ENCODE results near the gene PLEKHM3.
"Not testable (repeated sequence)": the region's sequence is repeated elsewhere in the genome, so short reads cannot be mapped to it uniquely, and the experiment has no call there.

The PLEKHM3 gene

GRCh38 chr2:207950761-207951114 lies 74.6 kb downstream of the PLEKHM3 start:
- Histone ChIP-seq H2AFZ (ENCODE audit: low read length, unreplicated experiment) (no peak overlapping the region), H3K79me2 (ENCODE audit: control insufficient read depth, insufficient read depth, low read length, unreplicated experiment) (no peaks in the 10 kb centered on the region), H3K27ac (ENCODE audit: low read depth, low read length) (no peak overlapping the region), H3K4me1 (ENCODE audit: control insufficient read depth, insufficient read depth, low read length, unreplicated experiment) (no peaks in the 10 kb centered on the region), H3K36me3 (ENCODE audit: insufficient read depth, low read length) (no peaks in the 10 kb centered on the region), H3K4me3 (ENCODE audit: low read depth, low read length) (no peak overlapping the region), H3K27me3 (ENCODE audit: insufficient read depth, low read length) (no peaks in the 10 kb centered on the region)

GRCh38 chr2:207950063-207950760 lies 75.1 kb downstream of the PLEKHM3 start:
- no peaks in the 10 kb centered on the region for H3K4me1 ChIP-seq (ENCODE audit: control insufficient read depth, insufficient read depth, low read length, unreplicated experiment)
- no peak overlapping the region for H3K27ac ChIP-seq (ENCODE audit: low read depth, low read length)
- no peaks in the 10 kb centered on the region for H3K36me3 ChIP-seq (ENCODE audit: insufficient read depth, low read length)

GRCh38 chr2:207949245-207949644 lies 76.1 kb downstream of the PLEKHM3 start:
- H3K4me3 ChIP-seq (ENCODE audit: low read depth, low read length); H3K27me3 ChIP-seq (ENCODE audit: insufficient read depth, low read length); H3K79me2 ChIP-seq (ENCODE audit: control insufficient read depth, insufficient read depth, low read length, unreplicated experiment); H3K4me1 ChIP-seq (ENCODE audit: control insufficient read depth, insufficient read depth, low read length, unreplicated experiment); H3K27ac ChIP-seq (ENCODE audit: low read depth, low read length); H3K36me3 ChIP-seq (ENCODE audit: insufficient read depth, low read length); H2AFZ ChIP-seq (ENCODE audit: low read length, unreplicated experiment): not testable (repeated sequence)

More at GRCh38 chr2:207950063-207950760, 75.1 kb downstream of the PLEKHM3 start:
- no peaks in the 10 kb centered on the region for H3K79me2 ChIP-seq (ENCODE audit: control insufficient read depth, insufficient read depth, low read length, unreplicated experiment)
- no peaks in the 10 kb centered on the region for H3K27me3 ChIP-seq (ENCODE audit: insufficient read depth, low read length)
- H3K4me3 ChIP-seq (ENCODE audit: low read depth, low read length): no peak overlapping the region
- no peak overlapping the region for H2AFZ ChIP-seq (ENCODE audit: low read length, unreplicated experiment)

GRCh38 chr2:207944979-207945600 lies 80.2 kb downstream of the PLEKHM3 start:
- H3K4me3 ChIP-seq (ENCODE audit: low read depth, low read length): no peak overlapping the region
- H3K79me2 ChIP-seq (ENCODE audit: control insufficient read depth, insufficient read depth, low read length, unreplicated experiment): no peaks in the 10 kb centered on the region
- no peaks in the 10 kb centered on the region for H3K36me3 ChIP-seq (ENCODE audit: insufficient read depth, low read length)
- no peak overlapping the region for H2AFZ ChIP-seq (ENCODE audit: low read length, unreplicated experiment)
- no peak overlapping the region for H3K27ac ChIP-seq (ENCODE audit: low read depth, low read length)
- H3K4me1 ChIP-seq (ENCODE audit: control insufficient read depth, insufficient read depth, low read length, unreplicated experiment): no peaks in the 10 kb centered on the region
- no peaks in the 10 kb centered on the region for H3K27me3 ChIP-seq (ENCODE audit: insufficient read depth, low read length)

GRCh38 chr2:207944334-207944733 lies 81.0 kb downstream of the PLEKHM3 start:
- no peaks in the 10 kb centered on the region for H3K79me2 ChIP-seq (ENCODE audit: control insufficient read depth, insufficient read depth, low read length, unreplicated experiment)
- H3K27ac ChIP-seq (ENCODE audit: low read depth, low read length): no peak overlapping the region
- no peaks in the 10 kb centered on the region for H3K4me1 ChIP-seq (ENCODE audit: control insufficient read depth, insufficient read depth, low read length, unreplicated experiment)
- no peaks in the 10 kb centered on the region for H3K27me3 ChIP-seq (ENCODE audit: insufficient read depth, low read length)
- H3K36me3 ChIP-seq (ENCODE audit: insufficient read depth, low read length): no peaks in the 10 kb centered on the region
- H2AFZ ChIP-seq (ENCODE audit: low read length, unreplicated experiment): no peak overlapping the region
- no peak overlapping the region for H3K4me3 ChIP-seq (ENCODE audit: low read depth, low read length)

GRCh38 chr2:207939342-207940108 lies 85.8 kb downstream of the PLEKHM3 start:
- H3K27ac ChIP-seq (ENCODE audit: low read depth, low read length): no peak overlapping the region
- no peaks in the 10 kb centered on the region for H3K79me2 ChIP-seq (ENCODE audit: control insufficient read depth, insufficient read depth, low read length, unreplicated experiment)
- no peaks in the 10 kb centered on the region for H3K4me1 ChIP-seq (ENCODE audit: control insufficient read depth, insufficient read depth, low read length, unreplicated experiment)
- H3K27me3 ChIP-seq (ENCODE audit: insufficient read depth, low read length): no peaks in the 10 kb centered on the region
- no peak overlapping the region for H3K4me3 ChIP-seq (ENCODE audit: low read depth, low read length)
- H2AFZ ChIP-seq (ENCODE audit: low read length, unreplicated experiment): no peak overlapping the region
- no peaks in the 10 kb centered on the region for H3K36me3 ChIP-seq (ENCODE audit: insufficient read depth, low read length)

- Histone ChIP-seq H3K27ac (ENCODE audit: low read depth, low read length) (no peak overlapping the region), H3K36me3 (ENCODE audit: insufficient read depth, low read length) (no peaks in the 10 kb centered on the region), H3K4me1 (ENCODE audit: control insufficient read depth, insufficient read depth, low read length, unreplicated experiment) (no peaks in the 10 kb centered on the region), H2AFZ (ENCODE audit: low read length, unreplicated experiment) (no peak overlapping the region), H3K4me3 (ENCODE audit: low read depth, low read length) (no peak overlapping the region), H3K27me3 (ENCODE audit: insufficient read depth, low read length) (no peaks in the 10 kb centered on the region), H3K79me2 (ENCODE audit: control insufficient read depth, insufficient read depth, low read length, unreplicated experiment) (no peaks in the 10 kb centered on the region)
Observed at GRCh38 chr2:207938886-207939285, 86.4 kb downstream of the PLEKHM3 start.

GRCh38 chr2:207938415-207938814 lies 86.9 kb downstream of the PLEKHM3 start:
- Histone ChIP-seq H3K4me1 (ENCODE audit: control insufficient read depth, insufficient read depth, low read length, unreplicated experiment) (no peaks in the 10 kb centered on the region), H3K27ac (ENCODE audit: low read depth, low read length) (no peak overlapping the region), H3K4me3 (ENCODE audit: low read depth, low read length) (no peak overlapping the region), H2AFZ (ENCODE audit: low read length, unreplicated experiment) (no peak overlapping the region), H3K27me3 (ENCODE audit: insufficient read depth, low read length) (no peaks in the 10 kb centered on the region), H3K36me3 (ENCODE audit: insufficient read depth, low read length) (no peaks in the 10 kb centered on the region), H3K79me2 (ENCODE audit: control insufficient read depth, insufficient read depth, low read length, unreplicated experiment) (no peaks in the 10 kb centered on the region)

GRCh38 chr2:207937823-207938222 lies 87.5 kb downstream of the PLEKHM3 start:
- Histone ChIP-seq H3K4me1 (ENCODE audit: control insufficient read depth, insufficient read depth, low read length, unreplicated experiment) (no peaks in the 10 kb centered on the region), H3K79me2 (ENCODE audit: control insufficient read depth, insufficient read depth, low read length, unreplicated experiment) (no peaks in the 10 kb centered on the region), H3K27me3 (ENCODE audit: insufficient read depth, low read length) (no peaks in the 10 kb centered on the region), H3K4me3 (ENCODE audit: low read depth, low read length) (no peak overlapping the region), H3K36me3 (ENCODE audit: insufficient read depth, low read length) (no peaks in the 10 kb centered on the region), H3K27ac (ENCODE audit: low read depth, low read length) (no peak overlapping the region), H2AFZ (ENCODE audit: low read length, unreplicated experiment) (no peak overlapping the region)

- H3K36me3 ChIP-seq (ENCODE audit: insufficient read depth, low read length): no peaks in the 10 kb centered on the region
- no peaks in the 10 kb centered on the region for H3K27me3 ChIP-seq (ENCODE audit: insufficient read depth, low read length)
- H3K27ac ChIP-seq (ENCODE audit: low read depth, low read length): no peak overlapping the region
- no peak overlapping the region for H2AFZ ChIP-seq (ENCODE audit: low read length, unreplicated experiment)
- H3K4me3 ChIP-seq (ENCODE audit: low read depth, low read length): no peak overlapping the region
- H3K79me2 ChIP-seq (ENCODE audit: control insufficient read depth, insufficient read depth, low read length, unreplicated experiment): no peaks in the 10 kb centered on the region
- no peaks in the 10 kb centered on the region for H3K4me1 ChIP-seq (ENCODE audit: control insufficient read depth, insufficient read depth, low read length, unreplicated experiment)
Observed at GRCh38 chr2:207937253-207937652, 88.1 kb downstream of the PLEKHM3 start.

GRCh38 chr2:207936380-207936779 lies 88.9 kb downstream of the PLEKHM3 start:
- Histone ChIP-seq H3K79me2 (ENCODE audit: control insufficient read depth, insufficient read depth, low read length, unreplicated experiment) (no peaks in the 10 kb centered on the region), H3K4me3 (ENCODE audit: low read depth, low read length) (no peak overlapping the region)

More at GRCh38 chr2:207936380-207936779, 88.9 kb downstream of the PLEKHM3 start:
- no peak overlapping the region for H3K27ac ChIP-seq (ENCODE audit: low read depth, low read length)
- no peaks in the 10 kb centered on the region for H3K27me3 ChIP-seq (ENCODE audit: insufficient read depth, low read length)
- H3K4me1 ChIP-seq (ENCODE audit: control insufficient read depth, insufficient read depth, low read length, unreplicated experiment): no peaks in the 10 kb centered on the region
- no peak overlapping the region for H2AFZ ChIP-seq (ENCODE audit: low read length, unreplicated experiment)
- no peaks in the 10 kb centered on the region for H3K36me3 ChIP-seq (ENCODE audit: insufficient read depth, low read length)

Measured in ACC112 (cell line).